ENCODE results near the gene CIART.
"Not testable (repeated sequence)": the region's sequence is repeated elsewhere in the genome, so short reads cannot be mapped to it uniquely, and the experiment has no call there.

Gene CIART

DNA sequence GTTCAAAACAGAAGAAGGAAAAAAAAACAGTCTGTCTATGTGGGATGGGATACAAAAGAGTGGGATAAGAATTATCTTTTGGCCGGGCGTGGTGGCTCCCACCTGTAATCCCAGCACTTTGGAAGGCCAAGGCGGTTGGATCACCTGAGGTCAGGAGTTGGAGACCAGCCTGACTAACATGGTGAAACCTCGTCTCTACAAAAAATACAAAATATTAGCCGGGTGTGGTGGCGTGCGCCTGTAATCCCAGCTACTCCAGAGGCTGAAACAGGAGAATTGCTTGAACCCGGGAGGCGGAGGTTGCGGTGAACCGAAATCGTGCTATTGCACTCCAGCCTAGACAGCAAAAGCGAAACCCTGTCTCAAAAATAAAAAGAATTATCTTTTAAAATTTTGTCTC is 45.2 kb upstream of the CIART start:
- not testable (repeated sequence) for H3K27me3 ChIP-seq (ENCODE audit: control insufficient read depth in 1 of 2, insufficient read depth in 2 of 2, low read length in 2 of 2); H3K9me3 ChIP-seq (ENCODE audit: control insufficient read depth in 1 of 2, low read length in 2 of 2); H3K36me3 ChIP-seq (ENCODE audit: control insufficient read depth in 1 of 2, insufficient read depth in 2 of 2, low read length in 2 of 2); H3K27ac ChIP-seq (ENCODE audit: low read depth, low read length)
- H3K4me1 ChIP-seq (ENCODE audit: control insufficient read depth in 1 of 2, insufficient read depth in 2 of 2, low read length in 2 of 2), result peaks cover 5 to 12% of the 10 kb centered on the region in 2 donors
- H3K9ac ChIP-seq (ENCODE audit: low read depth in 1 of 2, low read length in 2 of 2), result peak overlapping the region in 1 of 2 donors; percentile 0
- peak overlapping the region in 1 of 2 donors; percentile 99 for H3K4me3 ChIP-seq (ENCODE audit: low read depth in 1 of 2, low read length in 2 of 2)

DNA sequence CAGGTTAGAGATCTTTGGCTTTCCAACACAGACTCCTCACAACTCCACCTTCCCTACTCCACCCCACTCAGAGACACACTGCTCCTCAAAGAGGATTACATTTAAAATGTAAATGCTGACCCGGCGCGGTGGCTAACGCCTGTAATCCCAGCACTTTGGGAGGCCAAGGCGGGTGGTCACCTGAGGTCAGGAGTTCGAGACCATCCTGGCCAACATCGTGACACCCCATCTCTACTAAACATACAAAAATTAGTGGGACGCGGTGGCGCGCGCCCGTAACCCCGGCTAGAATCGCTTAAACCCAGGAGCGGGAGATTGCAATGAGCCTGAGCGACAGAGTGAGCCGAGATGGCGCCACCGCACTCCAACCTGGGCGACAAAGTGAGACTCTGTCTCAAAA is 44.6 kb upstream of the CIART start:
- Histone ChIP-seq H3K9ac (ENCODE audit: low read depth in 1 of 2, low read length in 2 of 2) (no peak overlapping the region), H3K9me3 (ENCODE audit: control insufficient read depth in 1 of 2, low read length in 2 of 2) (no peaks in the 10 kb centered on the region), H3K27me3 (ENCODE audit: control insufficient read depth in 1 of 2, insufficient read depth in 2 of 2, low read length in 2 of 2) (no peaks in the 10 kb centered on the region), H3K4me1 (ENCODE audit: control insufficient read depth in 1 of 2, insufficient read depth in 2 of 2, low read length in 2 of 2) (peaks cover 5 to 12% of the 10 kb centered on the region in 2 donors), H3K27ac (ENCODE audit: low read depth, low read length) (no peak overlapping the region), H3K36me3 (ENCODE audit: control insufficient read depth in 1 of 2, insufficient read depth in 2 of 2, low read length in 2 of 2) (no peaks in the 10 kb centered on the region), H3K4me3 (ENCODE audit: low read depth in 1 of 2, low read length in 2 of 2) (no peak overlapping the region)

DNA sequence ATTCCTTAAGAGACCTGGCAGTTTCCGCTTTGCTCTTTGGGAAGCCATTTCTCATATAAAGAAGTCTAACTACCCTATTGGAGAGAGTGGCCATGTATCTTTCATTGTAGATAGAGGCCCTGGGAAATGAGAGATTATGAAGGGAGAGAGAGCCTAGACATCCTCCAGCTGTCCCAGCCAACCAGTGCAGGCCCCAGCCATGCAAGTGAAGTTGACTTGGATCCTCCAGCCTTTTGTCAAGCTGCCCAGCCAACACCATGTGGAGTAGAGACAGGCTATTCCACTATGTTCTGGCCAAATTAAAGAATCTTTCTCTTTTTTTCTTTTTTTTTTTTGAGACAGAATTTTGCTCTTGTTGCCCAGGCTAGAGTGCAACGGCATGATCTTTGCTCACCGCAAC is 39.4 kb upstream of the CIART start:
- H3K4me3 ChIP-seq (ENCODE audit: low read depth in 1 of 2, low read length in 2 of 2), result no peak overlapping the region
- H3K36me3 ChIP-seq (ENCODE audit: control insufficient read depth in 1 of 2, insufficient read depth in 2 of 2, low read length in 2 of 2), result no peaks in the 10 kb centered on the region
- no peaks in the 10 kb centered on the region for H3K9me3 ChIP-seq (ENCODE audit: control insufficient read depth in 1 of 2, low read length in 2 of 2)
- no peaks in the 10 kb centered on the region for H3K27me3 ChIP-seq (ENCODE audit: control insufficient read depth in 1 of 2, insufficient read depth in 2 of 2, low read length in 2 of 2)
- H3K27ac ChIP-seq (ENCODE audit: low read depth, low read length), result no peak overlapping the region
- no peak overlapping the region for H3K9ac ChIP-seq (ENCODE audit: low read depth in 1 of 2, low read length in 2 of 2)
- H3K4me1 ChIP-seq (ENCODE audit: control insufficient read depth in 1 of 2, insufficient read depth in 2 of 2, low read length in 2 of 2), result no peaks in the 10 kb centered on the region

DNA sequence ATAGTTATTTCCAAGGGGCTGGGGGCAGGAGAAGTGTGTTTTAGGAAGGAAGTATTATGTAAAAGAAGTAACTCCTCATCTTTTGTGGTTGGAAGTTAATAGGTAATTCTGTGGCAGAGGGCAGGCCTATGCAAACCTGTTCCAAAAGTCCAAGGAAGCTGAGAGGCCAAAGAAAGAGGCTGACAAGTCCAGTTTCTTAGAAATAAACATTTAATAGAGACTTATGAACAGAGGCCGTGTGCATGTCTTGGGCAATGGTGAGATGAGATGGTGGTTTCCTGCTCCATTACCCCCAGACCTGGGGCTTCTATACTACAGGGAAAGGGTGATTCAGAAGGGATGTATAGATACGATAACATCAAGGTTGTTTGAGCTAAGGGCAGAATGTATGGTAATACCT is 32.4 kb upstream of the CIART start:
- Histone ChIP-seq H3K27me3 (ENCODE audit: control insufficient read depth in 1 of 2, insufficient read depth in 2 of 2, low read length in 2 of 2) (no peaks in the 10 kb centered on the region), H3K27ac (ENCODE audit: low read depth, low read length) (no peak overlapping the region), H3K9ac (ENCODE audit: low read depth in 1 of 2, low read length in 2 of 2) (no peak overlapping the region), H3K4me1 (ENCODE audit: control insufficient read depth in 1 of 2, insufficient read depth in 2 of 2, low read length in 2 of 2) (no peaks in the 10 kb centered on the region), H3K9me3 (ENCODE audit: control insufficient read depth in 1 of 2, low read length in 2 of 2) (no peaks in the 10 kb centered on the region), H3K36me3 (ENCODE audit: control insufficient read depth in 1 of 2, insufficient read depth in 2 of 2, low read length in 2 of 2) (no peaks in the 10 kb centered on the region), H3K4me3 (ENCODE audit: low read depth in 1 of 2, low read length in 2 of 2) (no peak overlapping the region)

DNA sequence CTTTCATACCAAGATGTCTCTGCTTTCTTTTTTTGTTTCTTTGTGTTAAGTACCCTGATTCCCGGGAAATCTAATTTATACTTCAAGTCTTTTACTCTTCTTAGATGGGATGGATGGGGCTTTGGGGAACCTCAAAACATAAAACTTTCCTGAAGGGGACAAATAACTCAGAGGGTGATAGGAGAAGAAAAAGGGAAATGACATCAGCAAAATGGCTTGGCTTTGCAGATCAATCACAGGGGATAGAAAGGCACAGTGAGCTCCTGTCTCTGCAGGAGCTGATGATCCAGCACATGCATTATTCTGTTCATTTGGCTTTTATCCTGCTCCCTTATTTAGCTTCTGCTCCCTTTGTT is 26.2 kb upstream of the CIART start:
- Histone ChIP-seq H3K4me3 (ENCODE audit: low read depth in 1 of 2, low read length in 2 of 2) (peak overlapping the region in 1 of 2 donors; percentile 68), H3K4me1 (ENCODE audit: control insufficient read depth in 1 of 2, insufficient read depth in 2 of 2, low read length in 2 of 2) (peaks cover 17 to 22% of the 10 kb centered on the region in 2 donors), H3K9me3 (ENCODE audit: control insufficient read depth in 1 of 2, low read length in 2 of 2) (no peaks in the 10 kb centered on the region), H3K27me3 (ENCODE audit: control insufficient read depth in 1 of 2, insufficient read depth in 2 of 2, low read length in 2 of 2) (peaks cover 7 to 15% of the 10 kb centered on the region in 2 donors), H3K9ac (ENCODE audit: low read depth in 1 of 2, low read length in 2 of 2) (no peak overlapping the region), H3K27ac (ENCODE audit: low read depth, low read length) (no peak overlapping the region), H3K36me3 (ENCODE audit: control insufficient read depth in 1 of 2, insufficient read depth in 2 of 2, low read length in 2 of 2) (no peaks in the 10 kb centered on the region)

DNA sequence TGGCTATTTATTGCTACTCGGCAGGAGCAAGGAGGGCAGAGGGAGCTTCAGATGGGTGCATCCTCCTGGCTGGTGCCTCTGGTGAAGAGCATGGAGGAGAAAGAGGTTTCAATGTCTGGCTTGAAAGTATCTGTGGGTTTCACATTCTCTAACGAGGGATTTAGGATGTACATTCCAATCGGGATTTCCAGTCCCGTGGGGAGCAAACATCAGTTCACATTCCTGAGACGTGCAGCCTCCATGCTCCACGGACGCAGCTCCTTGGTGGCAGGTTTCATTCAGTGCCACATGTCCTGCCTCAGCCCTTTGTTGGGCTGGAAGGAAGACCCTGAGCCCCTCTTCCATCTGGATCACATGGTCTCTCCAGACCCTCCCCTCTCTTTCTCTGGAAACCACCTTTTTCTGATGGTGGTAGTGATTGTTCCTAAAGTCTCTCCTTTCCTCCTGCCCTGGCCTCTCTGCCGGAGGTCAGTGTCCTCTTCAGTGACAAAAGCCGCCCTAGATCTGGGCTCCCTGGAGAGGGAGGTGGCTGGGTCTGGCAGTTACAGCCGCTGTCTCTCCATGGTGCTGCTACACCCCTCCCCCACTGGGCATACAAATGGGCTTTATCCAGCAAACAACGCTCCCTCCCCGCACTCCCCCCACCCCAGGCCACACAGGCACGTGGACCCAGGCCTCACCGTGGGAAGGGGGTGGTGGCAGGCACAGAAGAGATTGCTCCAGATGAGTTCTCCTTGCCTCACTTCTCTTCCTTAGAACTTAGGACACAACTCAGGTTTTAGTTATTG is 25.6 kb upstream of the CIART start:
- H3K4me1 ChIP-seq (ENCODE audit: control insufficient read depth in 1 of 2, insufficient read depth in 2 of 2, low read length in 2 of 2), result peaks cover 17 to 22% of the 10 kb centered on the region in 2 donors
- H3K9ac ChIP-seq (ENCODE audit: low read depth in 1 of 2, low read length in 2 of 2), result no peak overlapping the region
- H3K27me3 ChIP-seq (ENCODE audit: control insufficient read depth in 1 of 2, insufficient read depth in 2 of 2, low read length in 2 of 2), result peaks cover 7 to 15% of the 10 kb centered on the region in 2 donors
- no peaks in the 10 kb centered on the region for H3K9me3 ChIP-seq (ENCODE audit: control insufficient read depth in 1 of 2, low read length in 2 of 2)
- peak overlapping the region in 1 of 2 donors; percentile 68 for H3K4me3 ChIP-seq (ENCODE audit: low read depth in 1 of 2, low read length in 2 of 2)
- no peak overlapping the region for H3K27ac ChIP-seq (ENCODE audit: low read depth, low read length)
- H3K36me3 ChIP-seq (ENCODE audit: control insufficient read depth in 1 of 2, insufficient read depth in 2 of 2, low read length in 2 of 2), result no peaks in the 10 kb centered on the region

DNA sequence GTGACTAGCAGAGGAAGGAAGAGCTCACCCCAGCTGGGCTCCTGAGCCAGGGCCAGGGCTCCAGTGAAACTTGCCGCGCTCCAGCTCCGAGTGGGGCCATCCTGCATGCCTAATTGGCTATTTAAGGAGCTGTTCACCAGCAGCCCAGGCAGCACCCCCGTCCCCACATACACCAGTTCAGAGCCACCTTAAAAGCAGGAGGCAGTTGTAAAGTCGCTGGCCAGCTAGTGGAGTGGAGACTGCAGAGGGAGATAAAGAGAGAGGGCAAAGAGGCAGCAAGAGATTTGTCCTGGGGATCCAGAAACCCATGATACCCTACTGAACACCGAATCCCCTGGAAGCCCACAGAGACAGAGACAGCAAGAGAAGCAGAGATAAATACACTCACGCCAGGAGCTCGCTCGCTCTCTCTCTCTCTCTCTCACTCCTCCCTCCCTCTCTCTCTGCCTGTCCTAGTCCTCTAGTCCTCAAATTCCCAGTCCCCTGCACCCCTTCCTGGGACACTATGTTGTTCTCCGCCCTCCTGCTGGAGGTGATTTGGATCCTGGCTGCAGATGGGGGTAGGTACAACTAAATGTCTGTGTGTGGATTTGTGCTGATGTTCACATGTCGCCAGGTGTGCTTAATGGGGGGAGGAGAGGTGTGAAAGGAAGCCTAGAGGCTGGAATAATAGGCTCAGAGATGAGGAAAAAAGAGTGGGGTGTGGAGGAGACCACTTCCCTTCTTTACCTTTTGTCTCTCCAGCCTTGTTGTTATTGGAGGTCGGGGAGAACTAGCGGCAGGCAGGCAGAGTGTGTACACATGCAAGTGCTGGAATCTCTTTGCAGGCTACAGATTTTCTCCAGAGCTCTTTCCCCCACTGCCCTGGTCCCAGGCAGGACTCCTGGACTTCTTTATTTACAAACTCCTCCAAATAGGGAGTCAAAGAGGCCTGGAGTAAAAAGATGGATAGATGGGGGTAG is 24.4 kb upstream of the CIART start, which contains the start of gene CA14:
TSS of gene CA14 (plus strand) at position 151 of the 962 bp plus-strand sequence. CDS start at position 506, 355 bp downstream.
- Histone ChIP-seq H3K4me1 (ENCODE audit: control insufficient read depth in 1 of 2, insufficient read depth in 2 of 2, low read length in 2 of 2) (peaks cover 22 to 24% of the 10 kb centered on the region in 2 donors), H3K9me3 (ENCODE audit: control insufficient read depth in 1 of 2, low read length in 2 of 2) (no peaks in the 10 kb centered on the region), H3K36me3 (ENCODE audit: control insufficient read depth in 1 of 2, insufficient read depth in 2 of 2, low read length in 2 of 2) (no peaks in the 10 kb centered on the region), H3K27me3 (ENCODE audit: control insufficient read depth in 1 of 2, insufficient read depth in 2 of 2, low read length in 2 of 2) (peaks cover 7 to 15% of the 10 kb centered on the region in 2 donors), H3K4me3 (ENCODE audit: low read depth in 1 of 2, low read length in 2 of 2) (no peak within 1 kb of the TSS), H3K27ac (ENCODE audit: low read depth, low read length) (no peak within 1 kb of the TSS), H3K9ac (ENCODE audit: low read depth in 1 of 2, low read length in 2 of 2) (no peak within 1 kb of the TSS)

DNA sequence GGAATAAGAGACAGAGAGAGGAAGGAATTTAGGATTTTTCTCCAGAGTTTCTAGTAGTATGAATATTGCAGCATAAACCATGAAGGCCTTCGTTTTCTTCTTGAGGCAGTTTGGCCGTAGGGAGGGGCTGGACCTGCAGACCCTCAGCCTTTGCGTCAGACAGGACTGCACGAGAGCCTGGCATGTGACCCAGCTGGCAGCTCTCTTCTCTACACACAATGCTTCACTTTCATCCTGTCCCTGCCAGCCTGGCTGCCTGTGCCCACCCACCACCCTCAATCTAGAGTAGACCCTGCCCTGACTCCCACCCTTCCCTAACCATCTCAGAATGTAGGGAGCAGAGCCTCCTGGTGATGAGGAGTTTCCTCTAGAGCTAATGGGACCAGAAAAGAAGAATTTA is 23.1 kb upstream of the CIART start:
- Histone ChIP-seq H3K4me1 (ENCODE audit: control insufficient read depth in 1 of 2, insufficient read depth in 2 of 2, low read length in 2 of 2) (peaks cover 22 to 27% of the 10 kb centered on the region in 2 donors), H3K27ac (ENCODE audit: low read depth, low read length) (no peak overlapping the region), H3K36me3 (ENCODE audit: control insufficient read depth in 1 of 2, insufficient read depth in 2 of 2, low read length in 2 of 2) (no peaks in the 10 kb centered on the region), H3K27me3 (ENCODE audit: control insufficient read depth in 1 of 2, insufficient read depth in 2 of 2, low read length in 2 of 2) (peaks cover 7 to 15% of the 10 kb centered on the region in 2 donors), H3K4me3 (ENCODE audit: low read depth in 1 of 2, low read length in 2 of 2) (peak overlapping the region in 1 of 2 donors; percentile 57), H3K9me3 (ENCODE audit: control insufficient read depth in 1 of 2, low read length in 2 of 2) (no peaks in the 10 kb centered on the region), H3K9ac (ENCODE audit: low read depth in 1 of 2, low read length in 2 of 2) (no peak overlapping the region)

DNA sequence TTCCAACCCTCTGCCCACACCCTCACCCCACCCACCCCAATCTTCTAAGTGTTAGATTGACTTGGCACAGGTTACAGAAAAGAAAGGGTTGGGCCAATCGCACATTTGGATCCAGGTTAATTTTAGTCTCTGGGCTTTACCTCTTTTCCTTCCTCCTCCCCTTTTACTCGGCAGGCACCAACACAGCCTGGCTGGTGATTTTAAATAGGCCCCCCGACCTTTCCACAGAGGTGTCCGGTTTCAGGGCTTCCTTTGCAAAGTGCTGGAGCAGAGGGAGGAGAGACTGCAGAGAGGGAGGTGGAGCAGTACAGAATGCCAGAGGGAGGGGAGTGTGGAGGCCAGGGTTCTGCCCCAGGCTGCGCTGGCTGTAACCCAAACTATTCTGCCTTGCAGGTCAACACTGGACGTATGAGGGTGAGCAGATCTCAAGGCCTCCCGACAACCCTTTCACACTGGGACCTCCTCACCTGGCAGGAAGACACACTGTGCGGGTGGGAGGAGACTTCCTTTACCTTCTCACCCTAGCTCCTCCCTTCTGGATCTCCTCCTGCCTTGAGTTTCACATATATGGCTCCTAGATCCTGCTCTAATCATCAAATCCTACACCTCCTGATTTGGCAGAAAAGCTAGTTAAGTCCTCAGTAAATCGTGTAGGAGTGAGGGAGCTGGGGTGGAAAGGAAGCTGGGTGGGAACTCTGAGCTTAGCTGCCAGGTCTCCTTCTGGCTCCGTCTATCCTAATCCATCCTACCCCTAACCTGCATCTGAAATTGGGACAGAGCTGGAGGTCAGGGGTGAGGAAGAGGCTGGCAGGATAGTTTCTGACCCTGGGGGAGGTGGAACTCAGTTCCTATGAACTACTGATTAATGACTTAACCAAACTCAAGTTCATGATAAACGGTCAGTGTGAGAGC is 22.3 kb upstream of the CIART start:
- H3K27ac ChIP-seq (ENCODE audit: low read depth, low read length), result no peak overlapping the region
- peaks cover 7 to 15% of the 10 kb centered on the region in 2 donors for H3K27me3 ChIP-seq (ENCODE audit: control insufficient read depth in 1 of 2, insufficient read depth in 2 of 2, low read length in 2 of 2)
- H3K36me3 ChIP-seq (ENCODE audit: control insufficient read depth in 1 of 2, insufficient read depth in 2 of 2, low read length in 2 of 2), result peaks cover 0 to 5% of the 10 kb centered on the region in 2 donors
- H3K4me3 ChIP-seq (ENCODE audit: low read depth in 1 of 2, low read length in 2 of 2), result peak overlapping the region; percentile 49 to 57
- H3K9ac ChIP-seq (ENCODE audit: low read depth in 1 of 2, low read length in 2 of 2), result no peak overlapping the region
- no peaks in the 10 kb centered on the region for H3K9me3 ChIP-seq (ENCODE audit: control insufficient read depth in 1 of 2, low read length in 2 of 2)
- peaks cover 22 to 27% of the 10 kb centered on the region in 2 donors for H3K4me1 ChIP-seq (ENCODE audit: control insufficient read depth in 1 of 2, insufficient read depth in 2 of 2, low read length in 2 of 2)

All from duodenal mucosa (tissue), 2 donors.